HCT116 (cell line): ENCODE measurements around the gene LTB4R2. TPM values are rescaled to one million over a fixed set of nuclear protein-coding genes. Genes with fewer than 3 reads are reported as not detected.

Experiments used
- ATAC-seq: fragments of 200-7000 bp; cut with Tn5 transposase; 2 replicates; pipeline ENCODE4 v1.9.1; 2020; ENCODE audit warnings: mild to moderate bottlenecking, moderate library complexity
- BruUV-seq: library from RNA; stranded (reverse); fragments of 400-500 nt; replicated peaks from 2 replicates; lab custom pipeline; 2021; lab: Mats Ljungman, UMichigan
- CTCF ChIA-PET: fragments of 300-600 bp; sonication (Branson Sonifier 250); formaldehyde crosslinking; loops from one replicate; lab custom pipeline; 2021; ENCODE audit warnings: antibody characterized with exemption; lab: Charles Lee
- POLR2A ChIA-PET: fragments of 300-600, 350-600 bp; sonication (Branson Sonifier 250); formaldehyde crosslinking; loops from one replicate; lab custom pipeline; 2021; ENCODE audit warnings: antibody characterized with exemption; lab: Charles Lee
- RAD21 ChIA-PET, 2 experiments: fragments of 300-600 bp; sonication (Branson Sonifier 250); formaldehyde crosslinking; loops; one replicate each; lab custom pipeline; 2023; ENCODE audit warnings: low total read pairs in 2 of 2; ENCODE audit not compliant: uncharacterized antibody in 2 of 2, unreplicated experiment in 2 of 2, low non-redundant PET in 1 of 2; lab: Charles Lee
- DNase-seq: peaks from one replicate; pipeline ENCODE4 v3.0.0-alpha.2; 2010; ENCODE audit warnings: low read depth, low spot score
- H2AFZ ChIP-seq: fragments of 200-600 bp; shearing (Covaris generic), sonication (generic); 2 replicates; pipeline ENCODE4 v1.6.1; 2017; ENCODE audit warnings: low read depth, mixed run types, mixed read lengths, antibody characterized with exemption, low read length; ENCODE audit not compliant: poor library complexity, severe bottlenecking
- H3K27ac ChIP-seq: 2 replicates; pipeline ENCODE4 v1.5.1; 2012; ENCODE audit warnings: low read depth, low read length
- H3K27me3 ChIP-seq: fragments of 200-600 bp; sonication (generic); 2 replicates; pipeline ENCODE4 v1.6.1; 2016; ENCODE audit warnings: mixed run types, low read length, mixed read lengths; ENCODE audit not compliant: insufficient read depth
- H3K36me3 ChIP-seq, 2 experiments: fragments of 200-500 bp in 1 of 2; fragments of 200-600 bp in 1 of 2; sonication (Bioruptor generic) in 1 of 2; sonication (generic) in 1 of 2; 2 replicates each; pipeline versions ENCODE4 v1.5.1 to v1.6.1; 2014 to 2016; ENCODE audit warnings: low read length in 2 of 2, inconsistent platforms in 1 of 2, mixed read lengths in 1 of 2, mixed run types in 1 of 2; ENCODE audit not compliant: insufficient read depth in 2 of 2, control insufficient read depth in 1 of 2
- H3K4me1 ChIP-seq, 2 experiments: fragments of 200-600 bp in 1 of 2; sonication (generic) in 1 of 2; 2 replicates each; pipeline versions ENCODE4 v1.5.1 to v1.6.1; 2012 to 2017; ENCODE audit warnings: low read length in 2 of 2, inconsistent platforms in 1 of 2, mild to moderate bottlenecking in 1 of 2, mixed read lengths in 1 of 2, mixed run types in 1 of 2, moderate library complexity in 1 of 2; ENCODE audit not compliant: insufficient read depth in 2 of 2, control insufficient read depth in 1 of 2
- H3K4me2 ChIP-seq: fragments of 200-600 bp; sonication (generic); 2 replicates; pipeline ENCODE4 v1.6.1; 2017; ENCODE audit warnings: mixed run types, low read length, mixed read lengths
- H3K4me3 ChIP-seq, 2 experiments: fragments of 200-600 bp in 1 of 2; sonication (generic) in 1 of 2; replicated peaks in 1 of 2; 2 replicates each; pipeline ENCODE4 v1.5.1; 2011 to 2016; ENCODE audit warnings: low read length in 2 of 2, control low read depth in 1 of 2, low read depth in 1 of 2, mild to moderate bottlenecking in 1 of 2, mixed read lengths in 1 of 2, mixed run types in 1 of 2
- H3K79me2 ChIP-seq: fragments of 200-600 bp; sonication (generic); 2 replicates; pipeline ENCODE4 v1.6.1; 2017; ENCODE audit warnings: mild to moderate bottlenecking, mixed run types, low read length, moderate library complexity, mixed read lengths; ENCODE audit not compliant: insufficient read depth
- H3K9ac ChIP-seq: fragments of 200-600 bp; sonication (generic); 2 replicates; pipeline ENCODE4 v1.6.1; 2016; ENCODE audit warnings: low read length, mixed read lengths
- H3K9me2 ChIP-seq: fragments of 200-600 bp; sonication (generic), shearing (Covaris generic); 2 replicates; pipeline ENCODE4 v1.6.1; 2017; ENCODE audit warnings: mixed run types, mild to moderate bottlenecking, moderate library complexity; ENCODE audit not compliant: insufficient read depth
- H3K9me3 ChIP-seq, 2 experiments: fragments of 200-500 bp in 1 of 2; fragments of 200-600 bp in 1 of 2; sonication (Bioruptor generic) in 1 of 2; sonication (generic) in 1 of 2; 2 replicates each; pipeline ENCODE4 v1.6.1; 2014 to 2017; ENCODE audit warnings: low read length in 2 of 2, mixed read lengths in 2 of 2, inconsistent platforms in 1 of 2, low read depth in 1 of 2, mild to moderate bottlenecking in 1 of 2, mixed run types in 1 of 2, moderate library complexity in 1 of 2; ENCODE audit not compliant: control insufficient read depth in 1 of 2, insufficient read depth in 1 of 2
- H4K20me1 ChIP-seq: fragments of 200-600 bp; sonication (generic), shearing (Covaris generic); 2 replicates; pipeline ENCODE4 v1.6.1; 2017; ENCODE audit warnings: mixed run types, mild to moderate bottlenecking, moderate library complexity; ENCODE audit not compliant: insufficient read depth
- CEBPB ChIP-seq: IDR thresholded peaks from 2 replicates; pipeline ENCODE4 v1.6.1; 2012; ENCODE audit warnings: low read depth
- CTCF ChIP-seq, 3 experiments: fragments of 200-600 bp in 1 of 3; sonication (generic) in 1 of 3; IDR thresholded peaks in 2 of 3; conservative IDR thresholded peaks in 1 of 3; 2 replicates each; pipeline ENCODE4 v1.5.1; 2012 to 2017; ENCODE audit warnings: low read depth in 2 of 3, low read length in 2 of 3, antibody characterized with exemption in 1 of 3, borderline replicate concordance in 1 of 3, control low read depth in 1 of 3, mild to moderate bottlenecking in 1 of 3, mixed read lengths in 1 of 3, mixed run types in 1 of 3, moderate library complexity in 1 of 3; ENCODE audit not compliant: insufficient read depth in 1 of 3
- EGR1 ChIP-seq: IDR thresholded peaks from 2 replicates; pipeline ENCODE4 v1.6.1; 2012; ENCODE audit warnings: low read depth
- ELF1 ChIP-seq: IDR thresholded peaks from 2 replicates; pipeline ENCODE4 v1.6.1; 2012; ENCODE audit warnings: low read depth, borderline replicate concordance
- EZH2 ChIP-seq: fragments of 200-600 bp; sonication (generic); IDR thresholded peaks from 2 replicates; pipeline ENCODE4 v1.6.1; 2017; ENCODE audit warnings: antibody characterized with exemption, mixed run types
- EZH2phosphoT487 ChIP-seq: fragments of 200-600 bp; IDR thresholded peaks from 2 replicates; pipeline ENCODE4 v1.6.1; 2018; ENCODE audit warnings: antibody characterized with exemption, borderline replicate concordance
- MAX ChIP-seq: IDR thresholded peaks from 2 replicates; pipeline ENCODE4 v1.6.1; 2012
- RAD21 ChIP-seq: IDR thresholded peaks from 2 replicates; pipeline ENCODE4 v1.6.1; 2012; ENCODE audit warnings: low read depth, mild to moderate bottlenecking
- ZFX ChIP-seq: fragments of 450-650 bp; IDR thresholded peaks from 2 replicates; pipeline ENCODE4 v1.6.1; 2017
- intact Hi-C: fragments of 100-400 bp; cut with micrococcal nuclease; formaldehyde crosslinking; loops from 2 replicates; pipeline ENCODE4 v1.10.0; 2022
- total RNA-seq: library from RNA; stranded (reverse); gene quantifications from one replicate; pipeline ENCODE4 v1.2.1, GENCODE V29; 2021; ENCODE audit not compliant: unreplicated experiment

Gene LTB4R2
- total RNA-seq, 1 experiment from 2014 or later, result 15.4 TPM

- Histone ChIP-seq H4K20me1 (no peaks in the 10 kb centered on the region), H3K4me2 (no peak overlapping the region), H3K4me1 (no peaks in the 10 kb centered on the region), H3K79me2 (no peaks in the 10 kb centered on the region), H2AFZ (no peak overlapping the region), H3K9me3 (no peaks in the 10 kb centered on the region), H3K27ac (no peak overlapping the region), H3K9me2 (no peaks in the 10 kb centered on the region), H3K36me3 (no peaks in the 10 kb centered on the region), H3K27me3 (no peaks in the 10 kb centered on the region), H3K4me3 (no peak overlapping the region), H3K9ac (no peak overlapping the region)
- DNase-seq, result no peak
- POLR2A ChIA-PET, result interaction anchor here (2.3 kb wide), 1 partner anchor 8 kb away, joined by 7 read pairs; the partner anchor contains the start of gene RABGGTA
- RAD21 ChIA-PET, result interaction anchor here in 1 of 2 experiments (0.9 kb wide), 1 partner anchor 37 kb away, joined by 4 read pairs; the partner anchor contains the start of gene TINF2
- peak; percentile 74 for ATAC-seq
- TF ChIP-seq CTCF (IDR thresholded peaks at IDR 0.05 in 2 of 3, conservative IDR thresholded peaks at IDR 0.05 in 1 of 3; ENCODE audit: borderline replicate concordance in 1 of 3, insufficient read depth in 1 of 3, low read depth in 2 of 3, low read length in 2 of 3) (peak in 2 of 3 experiments; percentile 51 to 57; a peak in 4 of 6 replicates), ZFX (no peak), RAD21 (peak; percentile 29; the same call in 1 of the 2 replicates), ELF1 (no peak), EZH2 (no peak), CEBPB (no peak), MAX (no peak), EZH2phosphoT487 (no peak), EGR1 (no peak)
- intact Hi-C loops, result no loop called here
- no TSS peak for BruUV-seq
- CTCF ChIA-PET, result interaction anchor here (1.3 to 2.2 kb wide), 2 partner anchors 9 to 32 kb away, joined by 3 to 12 read pairs; partner anchors contain the start of gene RABGGTA
These were observed 30.4 kb upstream of the LTB4R2 start for GRCh38 chr14:24279301-24280186.
